ENCODE data around the gene MMP20. TPM values are rescaled to one million over a fixed set of nuclear protein-coding genes. Genes with fewer than 3 reads are reported as not detected.

MMP20 gene
- polyA plus RNA-seq, 1 donor (not counting 4 experiments of a cell fraction or from before 2014, with no cell fraction given), result not detected

- Histone ChIP-seq H4K20me1 (ENCODE audit: control insufficient read depth, extremely low read depth, insufficient read depth, low read length) (no peaks in the 10 kb centered on the region), H3K27me3 (ENCODE audit: control insufficient read depth, extremely low read depth, insufficient read depth, low read length) (no peaks in the 10 kb centered on the region), H3K9me1 (ENCODE audit: control insufficient read depth, extremely low read depth, insufficient read depth, low read length) (no peaks in the 10 kb centered on the region), H3K4me3 (ENCODE audit: control insufficient read depth in 2 of 3, extremely low read depth in 1 of 3, insufficient read depth in 2 of 3, low read depth in 1 of 3, low read length in 3 of 3) (no peak overlapping the region), H3K9ac (ENCODE audit: control insufficient read depth, extremely low read depth, insufficient read depth, low read length) (no peak overlapping the region), H3K4me2 (ENCODE audit: control insufficient read depth, extremely low read depth, insufficient read depth, low read depth, low read length) (no peak overlapping the region), H3K4me1 (ENCODE audit: control insufficient read depth, extremely low read depth, insufficient read depth, low read length) (no peaks in the 10 kb centered on the region), H3K79me2 (ENCODE audit: control insufficient read depth, insufficient read depth, low read length) (no peaks in the 10 kb centered on the region), H3K27ac (ENCODE audit: control insufficient read depth, insufficient read depth, low read length) (no peak overlapping the region), H3K9me3 (ENCODE audit: control insufficient read depth, low read depth, low read length) (no peaks in the 10 kb centered on the region), H2AFZ (ENCODE audit: control insufficient read depth, low read length) (no peak overlapping the region), H3K36me3 (ENCODE audit: control insufficient read depth in 2 of 2, extremely low read depth in 1 of 2, insufficient read depth in 2 of 2, low read length in 2 of 2) (no peaks in the 10 kb centered on the region)
- TF ChIP-seq EZH2 (IDR thresholded peaks at IDR 0.05; ENCODE audit: low read length), result no peak
- no peak for TF ChIP-seq CTCF (optimal IDR thresholded peaks at IDR 0.05 in 1 of 3, IDR thresholded peaks at IDR 0.05 in 1 of 3, conservative IDR thresholded peaks at IDR 0.05 in 1 of 3; ENCODE audit: extremely low read depth in 1 of 3, insufficient read depth in 2 of 3, low read length in 3 of 3)
- FAIRE-seq (no peak), DNase-seq (ENCODE audit: low read depth, low spot score) (no peak)
- dilution Hi-C loops (cut with MboI; ENCODE audit: extremely low pct_ligation_motif_present, low sequenced_read_pairs), result no loop called here
Measured at GRCh38 chr11:102662607-102663006, 37.5 kb upstream of the MMP20 start.

- no peaks in the 10 kb centered on the region for H3K27me3 ChIP-seq (ENCODE audit: control insufficient read depth, extremely low read depth, insufficient read depth, low read length)
- H2AFZ ChIP-seq (ENCODE audit: control insufficient read depth, low read length), result no peak overlapping the region
- dilution Hi-C loops (cut with MboI; ENCODE audit: extremely low pct_ligation_motif_present, low sequenced_read_pairs), result no loop called here
- H3K4me1 ChIP-seq (ENCODE audit: control insufficient read depth, extremely low read depth, insufficient read depth, low read length), result no peaks in the 10 kb centered on the region
- no peak for DNase-seq (ENCODE audit: low read depth, low spot score)
- no peaks in the 10 kb centered on the region for H4K20me1 ChIP-seq (ENCODE audit: control insufficient read depth, extremely low read depth, insufficient read depth, low read length)
- TF ChIP-seq CTCF (optimal IDR thresholded peaks at IDR 0.05 in 1 of 3, IDR thresholded peaks at IDR 0.05 in 1 of 3, conservative IDR thresholded peaks at IDR 0.05 in 1 of 3; ENCODE audit: extremely low read depth in 1 of 3, insufficient read depth in 2 of 3, low read length in 3 of 3), result no peak
- TF ChIP-seq EZH2 (IDR thresholded peaks at IDR 0.05; ENCODE audit: low read length), result no peak
- no peaks in the 10 kb centered on the region for H3K9me1 ChIP-seq (ENCODE audit: control insufficient read depth, extremely low read depth, insufficient read depth, low read length)
- no peaks in the 10 kb centered on the region for H3K79me2 ChIP-seq (ENCODE audit: control insufficient read depth, insufficient read depth, low read length)
- H3K9ac ChIP-seq (ENCODE audit: control insufficient read depth, extremely low read depth, insufficient read depth, low read length), result no peak overlapping the region
- H3K9me3 ChIP-seq (ENCODE audit: control insufficient read depth, low read depth, low read length), result no peaks in the 10 kb centered on the region
- no peaks in the 10 kb centered on the region for H3K36me3 ChIP-seq (ENCODE audit: control insufficient read depth in 2 of 2, extremely low read depth in 1 of 2, insufficient read depth in 2 of 2, low read length in 2 of 2)
- no peak for FAIRE-seq
- H3K27ac ChIP-seq (ENCODE audit: control insufficient read depth, insufficient read depth, low read length), result no peak overlapping the region
- H3K4me2 ChIP-seq (ENCODE audit: control insufficient read depth, extremely low read depth, insufficient read depth, low read depth, low read length), result no peak overlapping the region
- no peak overlapping the region for H3K4me3 ChIP-seq (ENCODE audit: control insufficient read depth in 2 of 3, extremely low read depth in 1 of 3, insufficient read depth in 2 of 3, low read depth in 1 of 3, low read length in 3 of 3)
Measured at GRCh38 chr11:102661040-102661439, 35.9 kb upstream of the MMP20 start.
